HL-60/S4 treated with retinoic acid at 250 ng/mL for 4 days and 3 days (cell line): ENCODE measurements around the gene RNMT.
"Not testable (repeated sequence)": the region's sequence is repeated elsewhere in the genome, so short reads cannot be mapped to it uniquely, and the experiment has no call there.

Source experiments
- in situ Hi-C: fragments of 300-500 bp; cut with MboI; formaldehyde crosslinking; loops from 2 replicates; pipeline ENCODE4 v1.7.0; 2022; ENCODE audit warnings: low sequenced_read_pairs

RNMT gene

GRCh38 chr18:13726232-13726971 lies at the start of gene RNMT, which contains the start of gene FAM210A:
TSS of gene RNMT (plus strand) at chr18:13726673. CDS start at chr18:13731518, 4,845 bp downstream.
TSS of gene FAM210A (minus strand) at chr18:13726558. CDS start at chr18:13682077, 44,481 bp downstream.
- in situ Hi-C loops, result no loop called here

- in situ Hi-C loops, result not testable (repeated sequence)
These were observed 49.1 kb upstream of the RNMT start for GRCh38 chr18:13677350-13677749.

GRCh38 chr18:13680612-13681011 lies 45.9 kb upstream of the RNMT start:
- in situ Hi-C loops, result no loop called here

GRCh38 chr18:13681701-13682100 lies 44.8 kb upstream of the RNMT start:
- in situ Hi-C loops, result no loop called here

GRCh38 chr18:13684546-13684945 lies 41.9 kb upstream of the RNMT start:
- in situ Hi-C loops, result no loop called here

GRCh38 chr18:13688191-13689136 lies 38.0 kb upstream of the RNMT start:
- in situ Hi-C loops, result no loop called here

GRCh38 chr18:13690060-13690459 lies 36.4 kb upstream of the RNMT start:
- in situ Hi-C loops, result not testable (repeated sequence)

GRCh38 chr18:13695337-13695736 lies 31.1 kb upstream of the RNMT start:
- in situ Hi-C loops, result not testable (repeated sequence)

GRCh38 chr18:13696961-13697360 lies 29.5 kb upstream of the RNMT start:
- in situ Hi-C loops, result no loop called here

GRCh38 chr18:13700153-13700552 lies 26.3 kb upstream of the RNMT start:
- in situ Hi-C loops, result no loop called here

GRCh38 chr18:13703899-13704298 lies 22.6 kb upstream of the RNMT start:
- in situ Hi-C loops, result no loop called here

- in situ Hi-C loops, result no loop called here
These were observed 16.1 kb upstream of the RNMT start for GRCh38 chr18:13710414-13710831.

- in situ Hi-C loops, result no loop called here
These were observed 13.9 kb upstream of the RNMT start for GRCh38 chr18:13712400-13713131.

GRCh38 chr18:13713455-13714055 lies 12.9 kb upstream of the RNMT start:
- in situ Hi-C loops, result no loop called here

- in situ Hi-C loops, result no loop called here
These were observed 11.1 kb upstream of the RNMT start for GRCh38 chr18:13715330-13715729.

GRCh38 chr18:13716916-13717315 lies 9.6 kb upstream of the RNMT start:
- in situ Hi-C loops, result no loop called here

GRCh38 chr18:13720123-13720522 lies 6.3 kb upstream of the RNMT start:
- in situ Hi-C loops, result no loop called here

GRCh38 chr18:13720847-13721246 lies 5.6 kb upstream of the RNMT start:
- in situ Hi-C loops, result no loop called here

- in situ Hi-C loops, result no loop called here
These were observed 774 bp upstream of the RNMT start for GRCh38 chr18:13725566-13726231.

- in situ Hi-C loops, result no loop called here
These were observed 479 bp downstream of the RNMT start for GRCh38 chr18:13726972-13727331.
